ENCODE results near the gene FBXW11.

The FBXW11 gene

GRCh38 chr5:172006321-172007174 lies at the start of gene FBXW11:
TSS of gene FBXW11 (minus strand) at chr5:172006638. CDS start at chr5:172006502, 136 bp downstream.
- no peaks in the 10 kb centered on the region for H3K27me3 ChIP-seq (replicated peaks; ENCODE audit: control insufficient read depth, insufficient read depth, low read length)
- H3K4me3 ChIP-seq (replicated peaks; ENCODE audit: low read depth, low read length) = peak within 1 kb of the TSS; percentile 94
- no peaks in the 10 kb centered on the region; the same call in 1 of the 2 replicates for H3K36me3 ChIP-seq (ENCODE audit: control insufficient read depth, insufficient read depth, low read length)
- DNase-seq (ENCODE audit: extremely low read depth, insufficient read length) = peak; percentile 97
- TF ChIP-seq CTCF (IDR thresholded peaks at IDR 0.05; ENCODE audit: insufficient read depth, low read length, poor library complexity, severe bottlenecking) = no peak

- Histone ChIP-seq H3K4me3 (replicated peaks; ENCODE audit: low read depth, low read length) (no peak overlapping the region), H3K36me3 (ENCODE audit: control insufficient read depth, insufficient read depth, low read length) (peaks cover 64% of the 10 kb centered on the region), H3K27me3 (replicated peaks; ENCODE audit: control insufficient read depth, insufficient read depth, low read length) (no peaks in the 10 kb centered on the region)
- DNase-seq (ENCODE audit: extremely low read depth, insufficient read length) = no peak
- no peak for TF ChIP-seq CTCF (IDR thresholded peaks at IDR 0.05; ENCODE audit: insufficient read depth, low read length, poor library complexity, severe bottlenecking)
Measured at GRCh38 chr5:172055996-172056395, 49.6 kb upstream of the FBXW11 start.

- DNase-seq (ENCODE audit: extremely low read depth, insufficient read length) = no peak
- H3K36me3 ChIP-seq (ENCODE audit: control insufficient read depth, insufficient read depth, low read length) = peaks cover 58% of the 10 kb centered on the region
- no peak for TF ChIP-seq CTCF (IDR thresholded peaks at IDR 0.05; ENCODE audit: insufficient read depth, low read length, poor library complexity, severe bottlenecking)
Measured at GRCh38 chr5:172055421-172055820, 49.0 kb upstream of the FBXW11 start.

GRCh38 chr5:172054611-172055153 lies 48.2 kb upstream of the FBXW11 start:
- no peaks in the 10 kb centered on the region for H3K27me3 ChIP-seq (replicated peaks; ENCODE audit: control insufficient read depth, insufficient read depth, low read length)

More at GRCh38 chr5:172055421-172055820, 49.0 kb upstream of the FBXW11 start:
- H3K27me3 ChIP-seq (replicated peaks; ENCODE audit: control insufficient read depth, insufficient read depth, low read length) = no peaks in the 10 kb centered on the region
- no peak overlapping the region for H3K4me3 ChIP-seq (replicated peaks; ENCODE audit: low read depth, low read length)

GRCh38 chr5:172052450-172053236 lies 46.2 kb upstream of the FBXW11 start:
- H3K36me3 ChIP-seq (ENCODE audit: control insufficient read depth, insufficient read depth, low read length) = peaks cover 48% of the 10 kb centered on the region
- no peak for TF ChIP-seq CTCF (IDR thresholded peaks at IDR 0.05; ENCODE audit: insufficient read depth, low read length, poor library complexity, severe bottlenecking)
- DNase-seq (ENCODE audit: extremely low read depth, insufficient read length) = no peak
- no peak overlapping the region for H3K4me3 ChIP-seq (replicated peaks; ENCODE audit: low read depth, low read length)
- H3K27me3 ChIP-seq (replicated peaks; ENCODE audit: control insufficient read depth, insufficient read depth, low read length) = no peaks in the 10 kb centered on the region

More at GRCh38 chr5:172054611-172055153, 48.2 kb upstream of the FBXW11 start:
- TF ChIP-seq CTCF (IDR thresholded peaks at IDR 0.05; ENCODE audit: insufficient read depth, low read length, poor library complexity, severe bottlenecking) = no peak
- Histone ChIP-seq H3K36me3 (ENCODE audit: control insufficient read depth, insufficient read depth, low read length) (peaks cover 51% of the 10 kb centered on the region), H3K4me3 (replicated peaks; ENCODE audit: low read depth, low read length) (no peak overlapping the region)
- no peak for DNase-seq (ENCODE audit: extremely low read depth, insufficient read length)

Measured in GM06990 (cell line).